Liver (tissue), 9 donors: Measurements from ENCODE around the gene MED31. TPM values are rescaled to one million over a fixed set of nuclear protein-coding genes. Genes with fewer than 3 reads are reported as not detected.

ENCODE experiments used
- DNase-seq: peaks from one replicate; pipeline ENCODE4 v3.0.0-alpha.2; 2017; ENCODE audit warnings: low spot score
- H3K27ac ChIP-seq, 2 donors: one replicate each; pipeline ENCODE4 v1.7.0; 2013; ENCODE audit warnings: inconsistent platforms in 2 of 2, low read length in 2 of 2, control low read depth in 1 of 2, low read depth in 1 of 2, mild to moderate bottlenecking in 1 of 2
- H3K27me3 ChIP-seq, 4 donors: one replicate each; pipeline versions ENCODE4 v1.6.1 to v1.7.0; 2013; ENCODE audit warnings: low read length in 3 of 4, inconsistent platforms in 1 of 4, mild to moderate bottlenecking in 1 of 4, moderate library complexity in 1 of 4; ENCODE audit not compliant: control insufficient read depth in 4 of 4, insufficient read depth in 4 of 4
- H3K36me3 ChIP-seq, 4 donors: one replicate each; pipeline versions ENCODE4 v1.6.1 to v1.7.0; 2013; ENCODE audit warnings: low read length in 3 of 4, mild to moderate bottlenecking in 3 of 4, low read depth in 1 of 4, moderate library complexity in 1 of 4; ENCODE audit not compliant: control insufficient read depth in 4 of 4, insufficient read depth in 3 of 4
- H3K4me1 ChIP-seq, 4 donors: one replicate each; pipeline versions ENCODE4 v1.6.1 to v1.7.0; 2013; ENCODE audit warnings: low read length in 3 of 4, mild to moderate bottlenecking in 3 of 4, moderate library complexity in 1 of 4; ENCODE audit not compliant: control insufficient read depth in 4 of 4, insufficient read depth in 4 of 4
- H3K4me3 ChIP-seq, 3 donors: one replicate each; pipeline versions ENCODE4 v1.6.1 to v1.7.0; 2013; ENCODE audit warnings: low read length in 3 of 3, control low read depth in 1 of 3, low read depth in 1 of 3, mild to moderate bottlenecking in 1 of 3
- H3K9ac ChIP-seq, 2 donors: one replicate each; pipeline ENCODE4 v1.7.0; 2013; ENCODE audit warnings: low read length in 2 of 2, mild to moderate bottlenecking in 2 of 2, moderate library complexity in 2 of 2, control low read depth in 1 of 2, low read depth in 1 of 2
- H3K9me3 ChIP-seq, 4 donors: one replicate each; pipeline versions ENCODE4 v1.6.1 to v1.7.0; 2013; ENCODE audit warnings: low read length in 3 of 4; ENCODE audit not compliant: control insufficient read depth in 4 of 4
- EGR1 ChIP-seq, 2 donors: IDR thresholded peaks; 2 replicates each; pipeline ENCODE4 v1.6.1; 2016 to 2018; ENCODE audit warnings: antibody characterized with exemption in 2 of 2, low read depth in 2 of 2
- FOXA1 ChIP-seq: IDR thresholded peaks from 2 replicates; pipeline ENCODE4 v1.6.1; 2016; ENCODE audit warnings: antibody characterized with exemption
- FOXA2 ChIP-seq: IDR thresholded peaks from 2 replicates; pipeline ENCODE4 v1.6.1; 2016; ENCODE audit warnings: antibody characterized with exemption
- GABPA ChIP-seq, 2 donors: IDR thresholded peaks in 1 of 2; conservative IDR thresholded peaks in 1 of 2; 2 replicates each; pipeline ENCODE4 v1.6.1; 2016; ENCODE audit warnings: antibody characterized with exemption in 2 of 2, mild to moderate bottlenecking in 1 of 2, moderate library complexity in 1 of 2
- HNF4A ChIP-seq, 2 donors: conservative IDR thresholded peaks; 2 replicates each; pipeline ENCODE4 v1.6.1; 2016; ENCODE audit warnings: antibody characterized with exemption in 2 of 2, mild to moderate bottlenecking in 2 of 2
- HNF4G ChIP-seq: IDR thresholded peaks from 2 replicates; pipeline ENCODE4 v1.6.1; 2016; ENCODE audit warnings: antibody characterized with exemption
- NR2F2 ChIP-seq: IDR thresholded peaks from 2 replicates; pipeline ENCODE4 v1.6.1; 2016; ENCODE audit warnings: antibody characterized with exemption
- RAD21 ChIP-seq, 2 donors: IDR thresholded peaks; 2 replicates each; pipeline ENCODE4 v1.6.1; 2016; ENCODE audit warnings: antibody characterized with exemption in 2 of 2, mild to moderate bottlenecking in 2 of 2
- RXRA ChIP-seq, 2 donors: IDR thresholded peaks; 2 replicates each; pipeline ENCODE4 v1.6.1; 2017 to 2018; ENCODE audit warnings: antibody characterized with exemption in 2 of 2, mild to moderate bottlenecking in 1 of 2
- SP1 ChIP-seq: IDR thresholded peaks from 2 replicates; pipeline ENCODE4 v1.6.1; 2018; ENCODE audit warnings: antibody characterized with exemption, mild to moderate bottlenecking
- TAF1 ChIP-seq: conservative IDR thresholded peaks from 2 replicates; pipeline ENCODE4 v1.6.1; 2016; ENCODE audit warnings: antibody characterized with exemption, mild to moderate bottlenecking
- YY1 ChIP-seq: IDR thresholded peaks from 2 replicates; pipeline ENCODE4 v1.6.1; 2016; ENCODE audit warnings: antibody characterized with exemption, mild to moderate bottlenecking
- WGBS: extraction: QIAGEN DNeasy Blood & Tissue Kit; methylation state at CpG from one replicate; pipeline ENCODE4 v1.1.7; 2013; 5-methylcytosine and 5-hydroxymethylcytosine counted together
- polyA plus RNA-seq, 2 donors: library from polyadenylated mRNA; stranded (reverse) in 1 of 2; unstranded in 1 of 2; fragments of 200-250 nt in 1 of 2; fragments of >200 nt in 1 of 2; fragmentation: Nextera tagmentation in 1 of 2; extraction: Ambion mirVana in 1 of 2; gene quantifications; one replicate each; pipeline versions ENCODE4 v1.2.1 to v1.2.3, GENCODE V29; 2013 to 2015
- total RNA-seq, 2 donors: library from RNA; depleted of rRNA; stranded (reverse); fragments of >200 nt; gene quantifications; one replicate each; pipeline ENCODE4 v1.2.3, GENCODE V29; 2014
- TF ChIP-seq, protein P1 (sequence below): IDR thresholded peaks from 2 replicates; pipeline ENCODE4 v1.6.1; 2016; ENCODE audit warnings: antibody characterized with exemption, mild to moderate bottlenecking
- TF ChIP-seq, protein P2 (sequence below): IDR thresholded peaks from 2 replicates; pipeline ENCODE4 v1.6.1; 2016; ENCODE audit warnings: antibody characterized with exemption
- TF ChIP-seq, protein P3 (sequence below): IDR thresholded peaks from 2 replicates; pipeline ENCODE4 v1.6.1; 2016; ENCODE audit warnings: antibody characterized with exemption
- TF ChIP-seq, protein P4 (sequence below): fragments of 150-350 bp; IDR thresholded peaks from 2 replicates; pipeline ENCODE4 v1.5.1; 2017; ENCODE audit warnings: improper control_type of control experiment, low read depth, low read length; ENCODE audit not compliant: missing input control
- TF ChIP-seq, protein P5 (sequence below): IDR thresholded peaks from 2 replicates; pipeline ENCODE4 v1.6.1; 2016; ENCODE audit warnings: antibody characterized with exemption
- donor health status: healthy.
- donor health status: healthy.
- donor health status: healthy.
- donor health status: healthy.
- donor health status: healthy.

Gene MED31
- total and polyA plus RNA-seq, 4 donors: 6.9 to 29.8 (median 8.7) TPM

DNA sequence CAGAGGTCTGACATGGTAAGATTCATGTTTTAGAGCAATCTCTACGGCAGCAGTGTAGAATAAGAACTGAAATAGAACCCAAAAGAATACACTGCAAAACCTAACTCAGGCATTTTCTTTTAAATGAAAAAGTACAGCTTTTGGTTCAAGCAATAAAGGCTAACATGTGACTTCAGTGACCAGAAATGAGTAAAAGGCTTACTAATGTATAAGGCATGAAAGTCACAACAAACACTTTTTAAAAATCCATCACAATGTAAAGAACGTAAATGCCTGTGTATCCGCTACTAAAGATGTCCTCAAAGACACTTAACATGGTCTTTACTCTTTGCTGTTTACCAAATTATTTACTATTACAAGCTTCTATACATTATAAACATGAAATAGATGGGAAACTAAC lies 27.5 kb downstream of the MED31 start:
- H3K36me3 ChIP-seq: peaks cover 5 to 32% (median 11%) of the 10 kb centered on the region in 4 donors
- no peak overlapping the region for H3K9ac ChIP-seq
- no peaks in the 10 kb centered on the region for H3K27me3 ChIP-seq
- no peak overlapping the region for H3K4me3 ChIP-seq
- 97% methylated on average over 3 of the region's 3 CpGs for WGBS
- no peak for DNase-seq
- H3K9me3 ChIP-seq: no peaks in the 10 kb centered on the region
- no peak for TF ChIP-seq TAF1
- no peak for TF ChIP-seq SP1
- TF ChIP-seq EGR1 (IDR thresholded peaks at IDR 0.05; ENCODE audit: low read depth in 2 of 2): no peak
- no peak for TF ChIP-seq FOXA1
- no peak for TF ChIP-seq RXRA (IDR thresholded peaks at IDR 0.05)
- no peak for TF ChIP-seq HNF4A (conservative IDR thresholded peaks at IDR 0.05)
- TF ChIP-seq, protein P1, sequence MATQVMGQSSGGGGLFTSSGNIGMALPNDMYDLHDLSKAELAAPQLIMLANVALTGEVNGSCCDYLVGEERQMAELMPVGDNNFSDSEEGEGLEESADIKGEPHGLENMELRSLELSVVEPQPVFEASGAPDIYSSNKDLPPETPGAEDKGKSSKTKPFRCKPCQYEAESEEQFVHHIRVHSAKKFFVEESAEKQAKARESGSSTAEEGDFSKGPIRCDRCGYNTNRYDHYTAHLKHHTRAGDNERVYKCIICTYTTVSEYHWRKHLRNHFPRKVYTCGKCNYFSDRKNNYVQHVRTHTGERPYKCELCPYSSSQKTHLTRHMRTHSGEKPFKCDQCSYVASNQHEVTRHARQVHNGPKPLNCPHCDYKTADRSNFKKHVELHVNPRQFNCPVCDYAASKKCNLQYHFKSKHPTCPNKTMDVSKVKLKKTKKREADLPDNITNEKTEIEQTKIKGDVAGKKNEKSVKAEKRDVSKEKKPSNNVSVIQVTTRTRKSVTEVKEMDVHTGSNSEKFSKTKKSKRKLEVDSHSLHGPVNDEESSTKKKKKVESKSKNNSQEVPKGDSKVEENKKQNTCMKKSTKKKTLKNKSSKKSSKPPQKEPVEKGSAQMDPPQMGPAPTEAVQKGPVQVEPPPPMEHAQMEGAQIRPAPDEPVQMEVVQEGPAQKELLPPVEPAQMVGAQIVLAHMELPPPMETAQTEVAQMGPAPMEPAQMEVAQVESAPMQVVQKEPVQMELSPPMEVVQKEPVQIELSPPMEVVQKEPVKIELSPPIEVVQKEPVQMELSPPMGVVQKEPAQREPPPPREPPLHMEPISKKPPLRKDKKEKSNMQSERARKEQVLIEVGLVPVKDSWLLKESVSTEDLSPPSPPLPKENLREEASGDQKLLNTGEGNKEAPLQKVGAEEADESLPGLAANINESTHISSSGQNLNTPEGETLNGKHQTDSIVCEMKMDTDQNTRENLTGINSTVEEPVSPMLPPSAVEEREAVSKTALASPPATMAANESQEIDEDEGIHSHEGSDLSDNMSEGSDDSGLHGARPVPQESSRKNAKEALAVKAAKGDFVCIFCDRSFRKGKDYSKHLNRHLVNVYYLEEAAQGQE: no peak
- no peak for TF ChIP-seq YY1
- TF ChIP-seq, protein P2, sequence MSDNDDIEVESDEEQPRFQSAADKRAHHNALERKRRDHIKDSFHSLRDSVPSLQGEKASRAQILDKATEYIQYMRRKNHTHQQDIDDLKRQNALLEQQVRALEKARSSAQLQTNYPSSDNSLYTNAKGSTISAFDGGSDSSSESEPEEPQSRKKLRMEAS: no peak
- TF ChIP-seq, protein P3, sequence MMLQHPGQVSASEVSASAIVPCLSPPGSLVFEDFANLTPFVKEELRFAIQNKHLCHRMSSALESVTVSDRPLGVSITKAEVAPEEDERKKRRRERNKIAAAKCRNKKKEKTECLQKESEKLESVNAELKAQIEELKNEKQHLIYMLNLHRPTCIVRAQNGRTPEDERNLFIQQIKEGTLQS: no peak
- TF ChIP-seq GABPA (IDR thresholded peaks at IDR 0.05 in 1 of 2, conservative IDR thresholded peaks at IDR 0.05 in 1 of 2): no peak
- TF ChIP-seq HNF4G: no peak
- no peak for TF ChIP-seq RAD21 (IDR thresholded peaks at IDR 0.05)
- TF ChIP-seq FOXA2: no peak
- TF ChIP-seq, protein P4, sequence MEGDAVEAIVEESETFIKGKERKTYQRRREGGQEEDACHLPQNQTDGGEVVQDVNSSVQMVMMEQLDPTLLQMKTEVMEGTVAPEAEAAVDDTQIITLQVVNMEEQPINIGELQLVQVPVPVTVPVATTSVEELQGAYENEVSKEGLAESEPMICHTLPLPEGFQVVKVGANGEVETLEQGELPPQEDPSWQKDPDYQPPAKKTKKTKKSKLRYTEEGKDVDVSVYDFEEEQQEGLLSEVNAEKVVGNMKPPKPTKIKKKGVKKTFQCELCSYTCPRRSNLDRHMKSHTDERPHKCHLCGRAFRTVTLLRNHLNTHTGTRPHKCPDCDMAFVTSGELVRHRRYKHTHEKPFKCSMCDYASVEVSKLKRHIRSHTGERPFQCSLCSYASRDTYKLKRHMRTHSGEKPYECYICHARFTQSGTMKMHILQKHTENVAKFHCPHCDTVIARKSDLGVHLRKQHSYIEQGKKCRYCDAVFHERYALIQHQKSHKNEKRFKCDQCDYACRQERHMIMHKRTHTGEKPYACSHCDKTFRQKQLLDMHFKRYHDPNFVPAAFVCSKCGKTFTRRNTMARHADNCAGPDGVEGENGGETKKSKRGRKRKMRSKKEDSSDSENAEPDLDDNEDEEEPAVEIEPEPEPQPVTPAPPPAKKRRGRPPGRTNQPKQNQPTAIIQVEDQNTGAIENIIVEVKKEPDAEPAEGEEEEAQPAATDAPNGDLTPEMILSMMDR: no peak
- TF ChIP-seq, protein P5, sequence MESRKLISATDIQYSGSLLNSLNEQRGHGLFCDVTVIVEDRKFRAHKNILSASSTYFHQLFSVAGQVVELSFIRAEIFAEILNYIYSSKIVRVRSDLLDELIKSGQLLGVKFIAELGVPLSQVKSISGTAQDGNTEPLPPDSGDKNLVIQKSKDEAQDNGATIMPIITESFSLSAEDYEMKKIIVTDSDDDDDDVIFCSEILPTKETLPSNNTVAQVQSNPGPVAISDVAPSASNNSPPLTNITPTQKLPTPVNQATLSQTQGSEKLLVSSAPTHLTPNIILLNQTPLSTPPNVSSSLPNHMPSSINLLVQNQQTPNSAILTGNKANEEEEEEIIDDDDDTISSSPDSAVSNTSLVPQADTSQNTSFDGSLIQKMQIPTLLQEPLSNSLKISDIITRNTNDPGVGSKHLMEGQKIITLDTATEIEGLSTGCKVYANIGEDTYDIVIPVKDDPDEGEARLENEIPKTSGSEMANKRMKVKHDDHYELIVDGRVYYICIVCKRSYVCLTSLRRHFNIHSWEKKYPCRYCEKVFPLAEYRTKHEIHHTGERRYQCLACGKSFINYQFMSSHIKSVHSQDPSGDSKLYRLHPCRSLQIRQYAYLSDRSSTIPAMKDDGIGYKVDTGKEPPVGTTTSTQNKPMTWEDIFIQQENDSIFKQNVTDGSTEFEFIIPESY: no peak
- H3K4me1 ChIP-seq: no peaks in the 10 kb centered on the region
- no peak overlapping the region for H3K27ac ChIP-seq

DNA sequence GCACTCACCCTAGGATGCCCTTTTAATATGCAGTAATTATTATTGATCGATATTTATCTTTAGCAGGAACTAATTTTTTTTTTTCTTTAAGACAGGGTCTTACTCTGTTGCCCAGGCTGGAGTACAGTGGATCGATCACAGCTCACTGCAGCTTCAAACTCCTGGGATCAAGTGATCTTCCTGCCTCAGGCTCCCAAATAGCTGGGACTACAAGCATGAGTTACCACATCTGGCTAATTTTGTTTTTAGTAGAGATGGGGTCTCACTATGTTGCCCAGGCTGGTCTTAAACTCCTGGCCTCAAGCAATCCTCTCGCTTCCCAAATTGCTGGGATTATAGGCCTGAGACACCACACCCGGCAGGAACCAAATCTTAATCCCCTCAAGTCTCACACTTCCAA lies 40.2 kb downstream of the MED31 start:
- no peak for DNase-seq
- H3K9me3 ChIP-seq: no peaks in the 10 kb centered on the region
- WGBS: 98% methylated on average over 4 of the region's 4 CpGs
- no peak overlapping the region for H3K9ac ChIP-seq
- TF ChIP-seq GABPA (IDR thresholded peaks at IDR 0.05 in 1 of 2, conservative IDR thresholded peaks at IDR 0.05 in 1 of 2) (no peak), YY1 (no peak), NR2F2 (no peak), RAD21 (IDR thresholded peaks at IDR 0.05) (no peak), EGR1 (IDR thresholded peaks at IDR 0.05; ENCODE audit: low read depth in 2 of 2) (no peak), HNF4G (no peak), RXRA (IDR thresholded peaks at IDR 0.05) (no peak), FOXA1 (no peak), HNF4A (conservative IDR thresholded peaks at IDR 0.05) (no peak), TAF1 (no peak), SP1 (no peak)
- TF ChIP-seq, protein P5: no peak
- TF ChIP-seq, protein P2: no peak
- TF ChIP-seq, protein P4: no peak
- peaks cover 9 to 27% (median 20%) of the 10 kb centered on the region in 4 donors for H3K36me3 ChIP-seq
- H3K27ac ChIP-seq: no peak overlapping the region
- no peak overlapping the region for H3K4me3 ChIP-seq
- no peaks in the 10 kb centered on the region for H3K4me1 ChIP-seq
- H3K27me3 ChIP-seq: no peaks in the 10 kb centered on the region
